HG03097 (cell line): ENCODE results near the gene DTYMK.

Source experiments
- ATAC-seq: cut with Tn5 transposase; IDR thresholded peaks from one replicate; pipeline ENCODE4 v1.9.1; 2021; ENCODE audit not compliant: unreplicated experiment, low FRiP score

The DTYMK gene

GRCh38 chr2:241708879-241709278 is 22.3 kb upstream of the DTYMK start:
- no peak for ATAC-seq

- ATAC-seq = no peak
Observed at GRCh38 chr2:241706537-241706936, 19.9 kb upstream of the DTYMK start.

- ATAC-seq = no peak
Observed at GRCh38 chr2:241703032-241703604, 16.5 kb upstream of the DTYMK start.

- ATAC-seq = peak; percentile 58
Observed at GRCh38 chr2:241702155-241703031, 15.8 kb upstream of the DTYMK start.

GRCh38 chr2:241701399-241702154 is 15.0 kb upstream of the DTYMK start, which contains the start of gene ING5:
Gene ING5 (plus strand): TSS chr2:241702039. CDS start chr2:241702066, 27 bp downstream.
- ATAC-seq = peak; percentile 52

GRCh38 chr2:241701149-241701398 is 14.5 kb upstream of the DTYMK start:
- no peak for ATAC-seq

- ATAC-seq = no peak
Observed at GRCh38 chr2:241695651-241696050, 9.0 kb upstream of the DTYMK start.

GRCh38 chr2:241692448-241692847 is 5.8 kb upstream of the DTYMK start:
- no peak for ATAC-seq

GRCh38 chr2:241690202-241690717 is 3.6 kb upstream of the DTYMK start:
- no peak for ATAC-seq

- no peak for ATAC-seq
Observed at GRCh38 chr2:241689306-241689705, 2.7 kb upstream of the DTYMK start.

- ATAC-seq = peak; percentile 6
Observed at GRCh38 chr2:241686324-241686649, 328 bp downstream of the DTYMK start.

- no peak for ATAC-seq
Observed at GRCh38 chr2:241680827-241681599, 5.6 kb downstream of the DTYMK start.

GRCh38 chr2:241680044-241680443 is 6.6 kb downstream of the DTYMK start:
- ATAC-seq = no peak

- no peak for ATAC-seq
Observed at GRCh38 chr2:241678784-241679540, 7.7 kb downstream of the DTYMK start.

- ATAC-seq = no peak
Observed at GRCh38 chr2:241678307-241678706, 8.3 kb downstream of the DTYMK start.

- ATAC-seq = no peak
Observed at GRCh38 chr2:241677392-241677791, 9.2 kb downstream of the DTYMK start.

GRCh38 chr2:241676665-241677064 is 9.9 kb downstream of the DTYMK start:
- ATAC-seq = no peak

GRCh38 chr2:241675885-241676284 is 10.7 kb downstream of the DTYMK start:
- ATAC-seq = no peak

- ATAC-seq = no peak
Observed at GRCh38 chr2:241673797-241674725, 12.6 kb downstream of the DTYMK start.
